ENCODE measurements around the gene PCED1B. TPM values are rescaled to one million over a fixed set of nuclear protein-coding genes. Genes with fewer than 3 reads are reported as not detected.
A peak's percentile ranks its signal among the peaks of the same experiment; 100 is the strongest.

PCED1B gene
- total RNA-seq, 2 experiments from 2014 or later = 72.1 to 74.2 TPM

DNA sequence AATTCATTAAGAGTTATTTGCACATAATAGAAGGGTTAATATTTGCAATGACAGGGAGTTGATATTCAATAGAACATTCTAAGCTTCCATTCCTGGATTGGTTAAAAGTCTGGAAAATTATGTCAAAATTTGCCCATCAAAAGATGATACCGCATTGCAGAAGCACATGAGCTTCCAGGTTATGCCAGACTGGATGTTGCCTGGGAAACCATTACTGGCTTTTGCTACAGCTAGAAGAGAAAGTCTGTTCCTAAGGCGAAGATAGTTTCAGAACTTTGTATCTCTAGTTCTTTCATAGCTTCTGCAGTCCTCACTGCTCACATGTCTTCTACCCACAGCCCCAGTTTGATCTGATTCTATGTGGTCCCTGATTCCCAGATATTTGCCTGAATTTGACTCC lies 122.8 kb downstream of the PCED1B start:
- peaks cover 53% of the 10 kb centered on the region for H3K4me1 Mint-ChIP-seq (ENCODE audit: low read depth)
- DNase-seq (no peak), ATAC-seq (no peak)
- no peak overlapping the region for H3K4me3 Mint-ChIP-seq
- POLR2A ChIA-PET = interaction anchor here (0.6 to 1.8 kb wide), 3 partner anchors 9 to 29 kb away, joined by 3 to 7 read pairs (median 4); no protein-coding TSS in a partner anchor
- no peaks in the 10 kb centered on the region for H3K9me3 Mint-ChIP-seq (ENCODE audit: insufficient read depth)
- H3K27me3 Mint-ChIP-seq (ENCODE audit: low read depth) = no peaks in the 10 kb centered on the region
- no peak overlapping the region for H3K27ac Mint-ChIP-seq
- H3K36me3 Mint-ChIP-seq (ENCODE audit: low read depth) = peaks cover 61% of the 10 kb centered on the region
- CTCF ChIA-PET = interaction anchor here (1.7 to 1.9 kb wide), 2 partner anchors 9 to 196 kb away, joined by 7 to 12 read pairs; no protein-coding TSS in a partner anchor

- Mint-ChIP-seq H3K4me3 (peak overlapping the region; percentile 83), H3K4me1 (ENCODE audit: low read depth) (peaks cover 69% of the 10 kb centered on the region), H3K27ac (peak overlapping the region; percentile 91), H3K9me3 (ENCODE audit: insufficient read depth) (no peaks in the 10 kb centered on the region), H3K36me3 (ENCODE audit: low read depth) (peaks cover 76% of the 10 kb centered on the region), H3K27me3 (ENCODE audit: low read depth) (no peaks in the 10 kb centered on the region)
- no peak for DNase-seq
- ATAC-seq = no peak
- CTCF ChIA-PET = interaction anchor here (1.0 to 3.3 kb wide), 5 partner anchors 12 to 192 kb away, joined by 3 to 48 read pairs (median 10); no protein-coding TSS in a partner anchor
- POLR2A ChIA-PET = interaction anchor here (0.6 to 3.3 kb wide), 3 partner anchors 9 to 12 kb away, joined by 3 to 40 read pairs (median 5); no protein-coding TSS in a partner anchor
Observed at GRCh38 chr12:47205532-47206449, 126.4 kb downstream of the PCED1B start.

GRCh38 chr12:47206450-47207339 lies 127.3 kb downstream of the PCED1B start:
- ATAC-seq (no peak), DNase-seq (no peak)
- CTCF ChIA-PET = interaction anchor here (1.0 to 6.1 kb wide), 17 partner anchors 10 to 202 kb away, joined by 3 to 56 read pairs (median 6); partner anchors contain the start of genes AMIGO2 and PCED1B
- peak overlapping the region; percentile 83 for H3K4me3 Mint-ChIP-seq
- H3K27ac Mint-ChIP-seq = peak overlapping the region; percentile 91
- POLR2A ChIA-PET = interaction anchor here (0.6 to 5.4 kb wide), 14 partner anchors 9 to 190 kb away, joined by 3 to 104 read pairs (median 6); partner anchors contain the start of genes AMIGO2 and PCED1B
- no peaks in the 10 kb centered on the region for H3K27me3 Mint-ChIP-seq (ENCODE audit: low read depth)
- peaks cover 75% of the 10 kb centered on the region for H3K36me3 Mint-ChIP-seq (ENCODE audit: low read depth)
- H3K4me1 Mint-ChIP-seq (ENCODE audit: low read depth) = peaks cover 71% of the 10 kb centered on the region
- no peaks in the 10 kb centered on the region for H3K9me3 Mint-ChIP-seq (ENCODE audit: insufficient read depth)

GRCh38 chr12:47207340-47207717 lies 127.9 kb downstream of the PCED1B start:
- peak overlapping the region; percentile 91 for H3K27ac Mint-ChIP-seq
- H3K4me1 Mint-ChIP-seq (ENCODE audit: low read depth) = peaks cover 75% of the 10 kb centered on the region
- peak; percentile 70 for ATAC-seq
- no peaks in the 10 kb centered on the region for H3K9me3 Mint-ChIP-seq (ENCODE audit: insufficient read depth)
- H3K36me3 Mint-ChIP-seq (ENCODE audit: low read depth) = peaks cover 76% of the 10 kb centered on the region
- H3K4me3 Mint-ChIP-seq = peak overlapping the region; percentile 83
- CTCF ChIA-PET = interaction anchor here (0.8 to 6.1 kb wide), 22 partner anchors 9 to 204 kb away, joined by 3 to 56 read pairs (median 6); partner anchors contain the start of genes AMIGO2 and PCED1B
- no peaks in the 10 kb centered on the region for H3K27me3 Mint-ChIP-seq (ENCODE audit: low read depth)
- peak; percentile 77 for DNase-seq
- POLR2A ChIA-PET = interaction anchor here (0.6 to 5.4 kb wide), 16 partner anchors 9 to 190 kb away, joined by 3 to 104 read pairs (median 4); partner anchors contain the start of genes AMIGO2 and PCED1B

DNA sequence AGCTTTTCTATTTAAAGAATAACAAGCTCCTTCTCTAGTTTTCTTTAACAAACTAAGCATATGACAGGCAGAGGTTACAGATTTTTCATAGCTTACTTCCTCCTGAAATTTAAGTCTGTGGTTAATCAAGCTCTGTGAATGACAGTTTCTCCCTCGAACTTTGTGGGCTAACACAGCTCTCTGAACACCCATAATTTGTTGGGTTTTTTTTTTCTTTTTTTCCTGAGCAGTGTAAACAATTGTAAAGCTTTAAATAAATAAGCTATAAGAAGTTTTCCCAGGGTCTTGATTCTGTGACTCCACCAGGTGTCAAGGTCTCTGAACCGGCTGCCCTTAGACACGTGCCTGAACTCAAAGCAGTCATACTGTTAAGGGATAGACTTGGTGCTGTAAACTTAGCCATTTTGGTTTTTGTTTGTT lies 128.4 kb downstream of the PCED1B start:
- peaks cover 77% of the 10 kb centered on the region for H3K4me1 Mint-ChIP-seq (ENCODE audit: low read depth)
- H3K4me3 Mint-ChIP-seq = peak overlapping the region; percentile 83
- ATAC-seq (peak; percentile 34), DNase-seq (no peak)
- H3K27me3 Mint-ChIP-seq (ENCODE audit: low read depth) = no peaks in the 10 kb centered on the region
- H3K9me3 Mint-ChIP-seq (ENCODE audit: insufficient read depth) = no peaks in the 10 kb centered on the region
- H3K27ac Mint-ChIP-seq = peak overlapping the region; percentile 91
- POLR2A ChIA-PET = interaction anchor here (0.7 to 5.4 kb wide), 13 partner anchors 8 to 189 kb away, joined by 3 to 104 read pairs (median 6); partner anchors contain the start of genes AMIGO2 and PCED1B
- CTCF ChIA-PET = interaction anchor here (0.8 to 6.1 kb wide), 20 partner anchors 9 to 204 kb away, joined by 3 to 56 read pairs (median 6); partner anchors contain the start of genes AMIGO2 and PCED1B
- peaks cover 80% of the 10 kb centered on the region for H3K36me3 Mint-ChIP-seq (ENCODE audit: low read depth)

DNA sequence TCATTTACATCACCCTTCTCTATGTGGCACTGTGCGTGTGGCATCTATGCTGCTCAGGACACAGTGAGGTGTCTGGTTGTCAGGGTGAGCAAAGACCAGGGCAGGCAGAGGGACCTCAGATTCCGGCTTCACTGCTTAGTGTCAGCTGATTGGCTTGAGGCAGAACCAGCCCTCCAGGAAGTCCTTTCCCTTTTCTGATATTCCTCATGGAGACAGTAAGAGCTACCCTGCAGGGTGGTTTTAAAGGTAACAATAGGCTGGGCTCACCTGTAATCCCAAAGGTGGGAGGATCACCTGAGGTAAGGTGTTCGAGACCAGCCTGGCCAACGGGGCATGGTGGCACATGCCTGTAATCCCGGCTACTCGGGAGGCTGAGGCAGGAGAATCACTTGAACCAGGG lies 129.6 kb downstream of the PCED1B start:
- Mint-ChIP-seq H3K9me3 (ENCODE audit: insufficient read depth) (no peaks in the 10 kb centered on the region), H3K4me1 (ENCODE audit: low read depth) (peaks cover 80% of the 10 kb centered on the region), H3K27me3 (ENCODE audit: low read depth) (no peaks in the 10 kb centered on the region), H3K27ac (peak overlapping the region; percentile 91), H3K4me3 (peak overlapping the region; percentile 83), H3K36me3 (ENCODE audit: low read depth) (peaks cover 84% of the 10 kb centered on the region)
- ATAC-seq = no peak
- ChIA-PET CTCF (interaction anchor here (1.3 to 6.1 kb wide), 3 partner anchors 17 to 199 kb away, joined by 4 to 56 read pairs (median 4); no protein-coding TSS in a partner anchor), POLR2A (interaction anchor here (1.2 to 5.4 kb wide), 4 partner anchors 11 to 199 kb away, joined by 3 to 104 read pairs (median 37); partner anchors contain the start of genes AMIGO2 and PCED1B)
- no peak for DNase-seq

GRCh38 chr12:47210776-47211175 lies 131.4 kb downstream of the PCED1B start:
- H3K4me3 Mint-ChIP-seq = peak overlapping the region; percentile 83
- ChIA-PET CTCF (interaction anchor here (0.6 to 6.1 kb wide), 7 partner anchors 15 to 187 kb away, joined by 3 to 56 read pairs (median 4); partner anchors contain the start of gene AMIGO2), POLR2A (interaction anchor here (0.6 to 5.4 kb wide), 8 partner anchors 9 to 944 kb away, joined by 3 to 104 read pairs (median 6); partner anchors contain the start of genes AMIGO2 and PCED1B)
- DNase-seq (no peak), ATAC-seq (no peak)
- H3K27me3 Mint-ChIP-seq (ENCODE audit: low read depth) = no peaks in the 10 kb centered on the region
- H3K27ac Mint-ChIP-seq = peak overlapping the region; percentile 97
- H3K9me3 Mint-ChIP-seq (ENCODE audit: insufficient read depth) = no peaks in the 10 kb centered on the region
- H3K36me3 Mint-ChIP-seq (ENCODE audit: low read depth) = peaks cover 81% of the 10 kb centered on the region
- peaks cover 65% of the 10 kb centered on the region for H3K4me1 Mint-ChIP-seq (ENCODE audit: low read depth)

DNA sequence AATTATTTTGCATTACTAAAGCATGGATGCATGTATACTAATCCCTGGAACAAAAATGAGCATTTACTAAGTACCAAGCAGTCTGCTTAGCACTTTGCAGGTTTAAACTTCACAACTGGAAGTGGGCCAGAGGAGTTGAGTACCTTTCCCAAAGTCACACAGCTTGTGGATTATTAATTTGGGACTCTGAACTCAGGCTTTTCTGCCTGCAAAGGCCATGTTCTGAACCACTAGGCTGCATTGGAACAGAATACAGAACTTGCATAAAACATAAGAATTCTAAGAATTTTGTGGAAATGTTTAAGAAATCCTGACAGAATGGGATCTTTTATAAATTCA lies 133.2 kb downstream of the PCED1B start:
- ATAC-seq = no peak
- Mint-ChIP-seq H3K27ac (peak overlapping the region; percentile 97), H3K27me3 (ENCODE audit: low read depth) (no peaks in the 10 kb centered on the region), H3K4me1 (ENCODE audit: low read depth) (peaks cover 46% of the 10 kb centered on the region), H3K9me3 (ENCODE audit: insufficient read depth) (no peaks in the 10 kb centered on the region), H3K4me3 (peak overlapping the region; percentile 83), H3K36me3 (ENCODE audit: low read depth) (peaks cover 77% of the 10 kb centered on the region)
- DNase-seq = no peak
- POLR2A ChIA-PET = interaction anchor here (0.8 to 9.4 kb wide), 9 partner anchors 9 to 944 kb away, joined by 3 to 184 read pairs (median 4); partner anchors contain the start of genes AMIGO2, PCED1B and SLC38A1
- CTCF ChIA-PET = interaction anchor here (0.9 to 6.1 kb wide), 9 partner anchors 19 to 185 kb away, joined by 3 to 56 read pairs (median 3); no protein-coding TSS in a partner anchor

- H3K27me3 Mint-ChIP-seq (ENCODE audit: low read depth) = no peaks in the 10 kb centered on the region
- ChIA-PET POLR2A (interaction anchor here (0.8 to 9.4 kb wide), 11 partner anchors 9 to 947 kb away, joined by 3 to 184 read pairs (median 4); no protein-coding TSS in a partner anchor), CTCF (interaction anchor here (1.0 to 3.7 kb wide), 12 partner anchors 19 to 195 kb away, joined by 3 to 21 read pairs (median 4); partner anchors contain the start of gene AMIGO2)
- H3K4me1 Mint-ChIP-seq (ENCODE audit: low read depth) = peaks cover 39% of the 10 kb centered on the region
- H3K36me3 Mint-ChIP-seq (ENCODE audit: low read depth) = peaks cover 78% of the 10 kb centered on the region
- DNase-seq (no peak), ATAC-seq (no peak)
- peak overlapping the region; percentile 83 for H3K4me3 Mint-ChIP-seq
- peak overlapping the region; percentile 97 for H3K27ac Mint-ChIP-seq
- H3K9me3 Mint-ChIP-seq (ENCODE audit: insufficient read depth) = no peaks in the 10 kb centered on the region
Observed at GRCh38 chr12:47213396-47213795, 134.0 kb downstream of the PCED1B start.

GRCh38 chr12:47214001-47214619 lies 134.7 kb downstream of the PCED1B start:
- DNase-seq (no peak), ATAC-seq (no peak)
- peaks cover 73% of the 10 kb centered on the region for H3K36me3 Mint-ChIP-seq (ENCODE audit: low read depth)
- no peaks in the 10 kb centered on the region for H3K27me3 Mint-ChIP-seq (ENCODE audit: low read depth)
- CTCF ChIA-PET = interaction anchor here (1.0 to 3.7 kb wide), 12 partner anchors 20 to 194 kb away, joined by 3 to 21 read pairs (median 4); partner anchors contain the start of gene AMIGO2
- H3K4me3 Mint-ChIP-seq = peak overlapping the region; percentile 83
- no peaks in the 10 kb centered on the region for H3K9me3 Mint-ChIP-seq (ENCODE audit: insufficient read depth)
- H3K4me1 Mint-ChIP-seq (ENCODE audit: low read depth) = peaks cover 33% of the 10 kb centered on the region
- POLR2A ChIA-PET = interaction anchor here (0.7 to 9.4 kb wide), 13 partner anchors 8 to 1487 kb away, joined by 3 to 184 read pairs (median 4); partner anchors contain the start of genes AMIGO2 and PCED1B
- peak overlapping the region; percentile 97 for H3K27ac Mint-ChIP-seq

Measured in activated CD8-positive, alpha-beta T cell treated with anti-CD3 and anti-CD28 coated beads, Interleukin-2, amount 10 ng/mL, durations not matched to agents 7 days and 5 days (primary cell).